H9 (cell line): Measurements from ENCODE around the gene LAMB4. TPM values are rescaled to one million over a fixed set of nuclear protein-coding genes. Genes with fewer than 3 reads are reported as not detected.

Experiments used
- DNase-seq: peaks from one replicate; pipeline ENCODE4 v3.0.0-alpha.2; 2017
- H2AFZ ChIP-seq: one replicate; pipeline ENCODE4 v1.6.1; 2013; ENCODE audit warnings: mild to moderate bottlenecking, low read length, control low read depth, moderate library complexity
- H2AK5ac ChIP-seq: 2 replicates; pipeline ENCODE4 v1.6.1; 2013; ENCODE audit warnings: low read length, control low read depth, mixed read lengths; ENCODE audit not compliant: insufficient read length
- H2BK120ac ChIP-seq: one replicate; pipeline ENCODE4 v1.6.1; 2013; ENCODE audit warnings: low read depth, mild to moderate bottlenecking, low read length, control low read depth, inconsistent platforms; ENCODE audit not compliant: poor library complexity, severe bottlenecking
- H2BK12ac ChIP-seq: 2 replicates; pipeline ENCODE4 v1.6.1; 2013; ENCODE audit warnings: low read length, control low read depth, mixed read lengths, low read depth; ENCODE audit not compliant: insufficient read length
- H2BK15ac ChIP-seq: 2 replicates; pipeline ENCODE4 v1.6.1; 2013; ENCODE audit warnings: low read depth, low read length, control low read depth
- H2BK20ac ChIP-seq: one replicate; pipeline ENCODE4 v1.6.1; 2013; ENCODE audit warnings: low read depth, mild to moderate bottlenecking, low read length, control low read depth, inconsistent platforms; ENCODE audit not compliant: poor library complexity, severe bottlenecking
- H2BK5ac ChIP-seq: 2 replicates; pipeline ENCODE4 v1.6.1; 2013; ENCODE audit warnings: low read length, control low read depth, mixed read lengths; ENCODE audit not compliant: insufficient read length
- H3K14ac ChIP-seq: 2 replicates; pipeline ENCODE4 v1.6.1; 2013; ENCODE audit warnings: low read length, control low read depth; ENCODE audit not compliant: insufficient read depth
- H3K18ac ChIP-seq: 2 replicates; pipeline ENCODE4 v1.6.1; 2013; ENCODE audit warnings: low read depth, mild to moderate bottlenecking, mixed read lengths, low read length, control low read depth; ENCODE audit not compliant: insufficient read length
- H3K23ac ChIP-seq: 2 replicates; pipeline ENCODE4 v1.6.1; 2013; ENCODE audit warnings: low read length, control low read depth, mixed read lengths, low read depth; ENCODE audit not compliant: insufficient read length
- H3K23me2 ChIP-seq: 2 replicates; pipeline ENCODE4 v1.6.1; 2013; ENCODE audit warnings: low read depth, mild to moderate bottlenecking, mixed read lengths, low read length, control low read depth; ENCODE audit not compliant: insufficient read length, poor library complexity, severe bottlenecking
- H3K27ac ChIP-seq: 2 replicates; pipeline ENCODE4 v1.5.1; 2013; ENCODE audit warnings: low read length, control low read depth, mixed read lengths, low read depth; ENCODE audit not compliant: insufficient read length
- H3K27me3 ChIP-seq: 2 replicates; pipeline ENCODE4 v1.6.1; 2013; ENCODE audit warnings: low read length, control low read depth, inconsistent platforms; ENCODE audit not compliant: insufficient read depth
- H3K4ac ChIP-seq: 2 replicates; pipeline ENCODE4 v1.6.1; 2013; ENCODE audit warnings: low read depth, mild to moderate bottlenecking, control low read depth, inconsistent platforms, low read length, moderate library complexity
- H3K4me1 ChIP-seq: 2 replicates; pipeline ENCODE4 v1.6.1; 2013; ENCODE audit warnings: low read length, control low read depth, inconsistent platforms; ENCODE audit not compliant: insufficient read depth
- H3K4me2 ChIP-seq: 2 replicates; pipeline ENCODE4 v1.6.1; 2013; ENCODE audit warnings: low read length, control low read depth, mixed read lengths; ENCODE audit not compliant: insufficient read length, insufficient read depth
- H3K56ac ChIP-seq: 2 replicates; pipeline ENCODE4 v1.6.1; 2013; ENCODE audit warnings: low read depth, mild to moderate bottlenecking, mixed read lengths, low read length, control low read depth; ENCODE audit not compliant: insufficient read length
- H3K79me1 ChIP-seq: 2 replicates; pipeline ENCODE4 v1.6.1; 2013; ENCODE audit warnings: low read depth, mild to moderate bottlenecking, moderate library complexity, low read length, control low read depth, inconsistent platforms; ENCODE audit not compliant: insufficient read depth, poor library complexity, severe bottlenecking
- H3K79me2 ChIP-seq: 2 replicates; pipeline ENCODE4 v1.6.1; 2013; ENCODE audit warnings: low read length, control low read depth, inconsistent platforms; ENCODE audit not compliant: insufficient read depth
- H3K9ac ChIP-seq: 2 replicates; pipeline ENCODE4 v1.6.1; 2013; ENCODE audit warnings: low read length, control low read depth, mixed read lengths; ENCODE audit not compliant: insufficient read length; ENCODE audit errors: extremely low read depth
- H3K9me3 ChIP-seq: one replicate; pipeline ENCODE4 v1.6.1; 2013; ENCODE audit warnings: low read depth, low read length, inconsistent platforms; ENCODE audit not compliant: control insufficient read depth
- H3T11ph ChIP-seq: one replicate; pipeline ENCODE4 v1.6.1; 2013; ENCODE audit warnings: mild to moderate bottlenecking, low read length, control low read depth, inconsistent platforms
- H4K20me1 ChIP-seq: one replicate; pipeline ENCODE4 v1.6.1; 2013; ENCODE audit not compliant: control insufficient read depth, insufficient read length, insufficient read depth
- H4K5ac ChIP-seq: 2 replicates; pipeline ENCODE4 v1.6.1; 2013; ENCODE audit warnings: low read depth, mild to moderate bottlenecking, mixed read lengths, low read length, control low read depth; ENCODE audit not compliant: insufficient read length
- H4K8ac ChIP-seq: replicated peaks from 2 replicates; pipeline ENCODE4 v1.6.1; 2013; ENCODE audit warnings: low read length, control low read depth, mixed read lengths, low read depth; ENCODE audit not compliant: insufficient read length
- H4K91ac ChIP-seq: 2 replicates; pipeline ENCODE4 v1.6.1; 2013; ENCODE audit warnings: low read depth, mild to moderate bottlenecking, moderate library complexity, mixed read lengths, low read length, control low read depth; ENCODE audit not compliant: insufficient read length
- H3K27ac Mint-ChIP-seq, 3 experiments: 2 replicates in 2 of 3; 3 replicates in 1 of 3; pipeline ENCODE4 v1.8.0; 2020 to 2021; ENCODE audit warnings: mixed read lengths in 3 of 3, mild to moderate bottlenecking in 1 of 3, moderate library complexity in 1 of 3
- H3K27me3 Mint-ChIP-seq: 2 replicates; pipeline ENCODE4 v1.8.0; 2021; ENCODE audit warnings: low read depth, mild to moderate bottlenecking, moderate library complexity, mixed read lengths
- H3K36me3 Mint-ChIP-seq, 3 experiments: 2 replicates in 2 of 3; 3 replicates in 1 of 3; pipeline ENCODE4 v1.8.0; 2020 to 2021; ENCODE audit warnings: low read depth in 3 of 3, mixed read lengths in 3 of 3; ENCODE audit not compliant: insufficient read depth in 1 of 3
- H3K4me1 Mint-ChIP-seq, 2 experiments: 2 replicates each; pipeline ENCODE4 v1.8.0; 2020; ENCODE audit warnings: mixed read lengths in 2 of 2
- H3K4me3 Mint-ChIP-seq, 2 experiments: 2 replicates in 1 of 2; 3 replicates in 1 of 2; pipeline ENCODE4 v1.8.0; 2020 to 2021; ENCODE audit warnings: mild to moderate bottlenecking in 2 of 2, mixed read lengths in 2 of 2, moderate library complexity in 1 of 2
- H3K9me3 Mint-ChIP-seq, 2 experiments: 2 replicates in 1 of 2; 3 replicates in 1 of 2; pipeline ENCODE4 v1.8.0; 2020; ENCODE audit warnings: mild to moderate bottlenecking in 2 of 2, mixed read lengths in 2 of 2, moderate library complexity in 1 of 2
- WGBS: extraction: QIAGEN DNeasy Blood & Tissue Kit; methylation state at CpG from one replicate; pipeline ENCODE4 v1.1.7; 2013; ENCODE audit warnings: missing lambda C conversion rate, low lambda C conversion rate, mixed read lengths; ENCODE audit not compliant: insufficient read length; ENCODE audit errors: extremely low coverage; 5-methylcytosine and 5-hydroxymethylcytosine counted together
- total RNA-seq: library from RNA; stranded (reverse); gene quantifications from 2 replicates; pipeline ENCODE4 v1.2.1, GENCODE V29; 2021
- TF ChIP-seq, protein P1 (sequence below): fragments of 200-600 bp; sonication (generic); conservative IDR thresholded peaks from 3 replicates; pipeline ENCODE4 v1.8.0; 2021; ENCODE audit warnings: antibody characterized with exemption, mild to moderate bottlenecking

Gene LAMB4
- total RNA-seq, 1 experiment from 2014 or later: not detected

DNA sequence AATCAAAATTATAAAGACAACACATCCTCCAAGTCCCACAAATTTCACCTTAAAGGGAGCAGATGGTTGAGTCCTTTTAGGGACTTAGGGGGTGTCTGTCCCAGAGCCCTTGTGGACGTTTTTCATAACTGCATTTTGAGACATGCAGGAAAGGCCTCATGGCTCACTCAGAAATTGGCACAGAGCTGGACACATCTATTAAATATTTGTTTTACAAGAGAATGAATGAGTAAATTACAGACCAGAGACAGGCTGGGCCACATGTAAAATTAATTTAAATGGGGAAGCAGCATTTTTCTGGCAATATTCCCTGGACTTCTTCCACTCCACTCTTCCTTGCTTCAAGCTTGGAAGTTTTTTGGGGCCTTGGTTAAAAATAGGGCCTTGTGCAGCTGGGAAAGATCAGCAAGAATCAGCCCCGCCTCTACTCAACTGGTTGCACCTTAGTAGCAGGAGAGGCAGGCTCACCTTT, 147.2 kb downstream of the LAMB4 start:
- no peak overlapping the region for H3K23ac ChIP-seq
- H2BK120ac ChIP-seq: no peak overlapping the region
- TF ChIP-seq, protein P1, sequence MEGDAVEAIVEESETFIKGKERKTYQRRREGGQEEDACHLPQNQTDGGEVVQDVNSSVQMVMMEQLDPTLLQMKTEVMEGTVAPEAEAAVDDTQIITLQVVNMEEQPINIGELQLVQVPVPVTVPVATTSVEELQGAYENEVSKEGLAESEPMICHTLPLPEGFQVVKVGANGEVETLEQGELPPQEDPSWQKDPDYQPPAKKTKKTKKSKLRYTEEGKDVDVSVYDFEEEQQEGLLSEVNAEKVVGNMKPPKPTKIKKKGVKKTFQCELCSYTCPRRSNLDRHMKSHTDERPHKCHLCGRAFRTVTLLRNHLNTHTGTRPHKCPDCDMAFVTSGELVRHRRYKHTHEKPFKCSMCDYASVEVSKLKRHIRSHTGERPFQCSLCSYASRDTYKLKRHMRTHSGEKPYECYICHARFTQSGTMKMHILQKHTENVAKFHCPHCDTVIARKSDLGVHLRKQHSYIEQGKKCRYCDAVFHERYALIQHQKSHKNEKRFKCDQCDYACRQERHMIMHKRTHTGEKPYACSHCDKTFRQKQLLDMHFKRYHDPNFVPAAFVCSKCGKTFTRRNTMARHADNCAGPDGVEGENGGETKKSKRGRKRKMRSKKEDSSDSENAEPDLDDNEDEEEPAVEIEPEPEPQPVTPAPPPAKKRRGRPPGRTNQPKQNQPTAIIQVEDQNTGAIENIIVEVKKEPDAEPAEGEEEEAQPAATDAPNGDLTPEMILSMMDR: peak; percentile 28; the same call in 2 of the 3 replicates
- WGBS: no CpG with 5 or more reads among the region's 2 CpGs
- H3K9me3 Mint-ChIP-seq: no peaks in the 10 kb centered on the region
- no peak overlapping the region for H2AK5ac ChIP-seq
- no peaks in the 10 kb centered on the region for H3K79me2 ChIP-seq
- H3K4me3 Mint-ChIP-seq: no peak overlapping the region
- H2BK12ac ChIP-seq: no peak overlapping the region
- no peak overlapping the region for H3T11ph ChIP-seq
- H2BK5ac ChIP-seq: no peak overlapping the region
- peaks cover 2 to 58% (median 31%) of the 10 kb centered on the region in 3 experiments; a peak in 6 of 7 replicates for H3K36me3 Mint-ChIP-seq
- no peak overlapping the region for H2BK15ac ChIP-seq
- no peaks in the 10 kb centered on the region for H3K27me3 ChIP-seq
- no peak overlapping the region for H4K8ac ChIP-seq
- no peaks in the 10 kb centered on the region for H3K4me1 ChIP-seq
- H2AFZ ChIP-seq: no peak overlapping the region
- peaks cover under 1 to 3% of the 10 kb centered on the region in 2 experiments; a peak in 3 of 4 replicates for H3K4me1 Mint-ChIP-seq
- H3K14ac ChIP-seq: no peak overlapping the region
- H3K27ac ChIP-seq: no peak overlapping the region
- no peak overlapping the region for H3K27ac Mint-ChIP-seq
- no peak overlapping the region for H4K91ac ChIP-seq
- no peak overlapping the region for H3K56ac ChIP-seq
- H3K23me2 ChIP-seq: no peaks in the 10 kb centered on the region
- no peak overlapping the region for H3K4ac ChIP-seq
- H3K79me1 ChIP-seq: no peaks in the 10 kb centered on the region
- no peak overlapping the region for H2BK20ac ChIP-seq
- H3K9me3 ChIP-seq: no peaks in the 10 kb centered on the region
- H4K5ac ChIP-seq: no peak overlapping the region
- no peak overlapping the region for H3K18ac ChIP-seq
- no peak overlapping the region for H3K9ac ChIP-seq
- H3K27me3 Mint-ChIP-seq: no peaks in the 10 kb centered on the region
- no peaks in the 10 kb centered on the region for H4K20me1 ChIP-seq
- DNase-seq: no peak
- no peak overlapping the region for H3K4me2 ChIP-seq
